Panc1 (cell line): ENCODE measurements around the gene TM7SF3.

ENCODE experiments used
- CTCF ChIP-seq: fragments of 450-650 bp; IDR thresholded peaks from 2 replicates; pipeline ENCODE4 v1.5.1; 2017; ENCODE audit warnings: mild to moderate bottlenecking
- POLR2AphosphoS5 ChIP-seq: IDR thresholded peaks from 2 replicates; pipeline ENCODE4 v1.6.1; 2012; ENCODE audit warnings: mild to moderate bottlenecking, low read depth, low read length, moderate library complexity
- REST ChIP-seq, 2 experiments: IDR thresholded peaks; 2 replicates each; pipeline ENCODE4 v1.6.1; 2011 to 2012; ENCODE audit warnings: low read depth in 2 of 2, control low read depth in 1 of 2, low read length in 1 of 2, mild to moderate bottlenecking in 1 of 2, moderate library complexity in 1 of 2; ENCODE audit not compliant: insufficient read depth in 1 of 2
- TCF7L2 ChIP-seq: IDR thresholded peaks from 2 replicates; pipeline ENCODE4 v1.6.1; 2011; ENCODE audit warnings: mild to moderate bottlenecking, low read depth, low read length, inconsistent platforms

DNA sequence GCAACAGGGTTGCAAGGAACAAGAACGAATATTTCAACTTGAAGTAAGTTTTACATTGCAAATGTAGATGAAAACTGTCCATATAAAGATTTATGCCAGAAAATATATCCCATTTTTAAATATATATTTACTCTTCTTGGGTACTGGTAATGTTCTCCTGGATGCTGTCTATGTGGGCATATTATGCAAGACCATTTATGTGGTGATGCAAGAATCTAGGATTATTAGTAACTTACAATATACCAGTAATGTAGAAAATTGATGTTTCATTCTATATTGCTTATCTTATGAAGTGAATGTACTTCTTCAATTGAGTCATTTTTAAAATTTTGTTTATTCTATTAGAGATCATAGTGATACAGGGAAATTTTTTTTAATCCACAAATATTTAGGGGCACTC, 50.8 kb downstream of the TM7SF3 start:
- no peak for TF ChIP-seq TCF7L2
- no peak for TF ChIP-seq CTCF
- TF ChIP-seq REST (IDR thresholded peaks at IDR 0.05; ENCODE audit: insufficient read depth in 1 of 2, low read depth in 2 of 2, low read length in 1 of 2) = no peak
- TF ChIP-seq POLR2AphosphoS5 = no peak
